HEK293T (cell line): ENCODE measurements around the gene LKAAEAR1.

ENCODE experiments used
- FOXM1 ChIP-seq: fragments of 450-650 bp; IDR thresholded peaks from 2 replicates; pipeline ENCODE4 v1.6.1; 2017; ENCODE audit warnings: mild to moderate bottlenecking, borderline replicate concordance
- SUZ12 ChIP-seq: fragments of 450-650 bp; IDR thresholded peaks from 2 replicates; pipeline ENCODE4 v1.6.1; 2016; ENCODE audit warnings: mild to moderate bottlenecking

- TF ChIP-seq SUZ12: no peak
- TF ChIP-seq FOXM1: no peak
Observed at GRCh38 chr20:64086801-64087200, 2.6 kb upstream of the LKAAEAR1 start.
